ENCODE data around the gene IDH1.

Gene IDH1

DNA sequence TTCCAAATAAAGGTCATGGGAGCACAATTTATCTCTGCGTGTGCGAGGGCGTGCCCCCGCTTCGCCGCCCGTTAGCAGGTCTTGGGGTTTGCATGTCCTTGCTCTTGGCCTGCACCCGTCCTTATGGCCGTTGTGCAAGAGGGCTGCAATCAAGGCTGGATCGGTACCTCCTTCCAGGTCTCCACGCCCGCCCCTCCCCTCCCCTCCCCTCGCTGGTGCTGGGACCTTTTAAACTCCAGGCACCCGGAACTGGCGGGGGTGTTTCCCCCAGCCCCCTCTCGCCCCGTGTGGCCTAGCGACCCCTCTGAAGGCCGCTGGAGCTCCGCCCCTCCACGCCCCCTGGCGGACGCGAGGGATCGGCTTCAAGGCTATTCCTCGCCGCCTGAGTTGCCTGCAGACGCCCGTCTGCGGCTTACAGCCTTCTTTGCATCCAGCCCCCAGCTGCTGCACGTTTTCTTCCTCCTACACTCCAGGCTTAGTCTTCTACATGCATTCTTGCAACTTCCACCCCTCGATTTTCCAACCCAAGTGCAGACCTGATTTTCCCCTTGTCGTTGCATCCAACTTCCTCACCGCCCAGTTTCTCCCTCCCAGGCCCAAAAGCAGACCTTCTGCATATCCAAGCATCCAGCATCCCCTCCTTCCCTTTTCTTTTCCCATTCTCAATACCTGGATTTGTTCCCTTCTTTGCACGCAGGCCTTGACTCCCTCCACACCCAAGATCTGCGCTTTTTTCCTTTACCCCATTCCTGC is 577 bp downstream of the IDH1 start:
- Histone ChIP-seq H3K4me1 (ENCODE audit: control insufficient read depth in 2 of 2, insufficient read depth in 1 of 2, low read depth in 1 of 2, low read length in 2 of 2) (peaks cover 1 to 27% of the 10 kb centered on the region in 2 donors), H3K4me2 (ENCODE audit: insufficient read depth, low read length, poor library complexity, severe bottlenecking) (peak overlapping the region; percentile 72), H2AFZ (ENCODE audit: low read length) (peak overlapping the region; percentile 80), H3K27ac (replicated peaks; ENCODE audit: low read length) (peak overlapping the region; percentile 92), H2BK120ac (ENCODE audit: low read depth, low read length) (no peak overlapping the region), H3K9me3 (replicated peaks in 1 of 2; ENCODE audit: control insufficient read depth in 2 of 2, insufficient read depth in 1 of 2, low read depth in 1 of 2, low read length in 2 of 2) (no peaks in the 10 kb centered on the region), H3K9ac (ENCODE audit: low read depth, low read length, poor library complexity) (peak overlapping the region; percentile 94), H4K8ac (ENCODE audit: low read depth, low read length) (no peak overlapping the region), H3K4me3 (ENCODE audit: low read length in 2 of 2) (peak overlapping the region; percentile 84 to 92), H3K27me3 (ENCODE audit: control insufficient read depth in 3 of 3, insufficient read depth in 3 of 3, low read depth in 1 of 3, low read length in 3 of 3) (no peaks in the 10 kb centered on the region), H2BK12ac (ENCODE audit: low read length) (no peak overlapping the region), H2BK15ac (ENCODE audit: low read length) (no peak overlapping the region), H3K4ac (ENCODE audit: low read length) (no peak overlapping the region), H4K91ac (ENCODE audit: low read depth, low read length, poor library complexity) (no peak overlapping the region), H3K18ac (ENCODE audit: low read length) (peak overlapping the region; percentile 92), H3K14ac (ENCODE audit: low read length) (no peak overlapping the region), H3K23ac (ENCODE audit: low read depth, low read length, poor library complexity) (peak overlapping the region; percentile 47), H2AK5ac (ENCODE audit: low read depth, low read length) (no peak overlapping the region), H2BK5ac (ENCODE audit: low read length) (no peak overlapping the region), H3K79me1 (ENCODE audit: low read depth, low read length) (peaks cover 3% of the 10 kb centered on the region), H3K36me3 (replicated peaks in 1 of 2; ENCODE audit: control insufficient read depth in 2 of 2, insufficient read depth in 2 of 2, low read length in 2 of 2) (peaks cover 3 to 48% of the 10 kb centered on the region in 2 donors)
- DNase-seq (ENCODE audit: low spot score) = peak; percentile 90
- WGBS, 2 donors (ENCODE audit: extremely low coverage in 2 of 2, insufficient read length in 2 of 2, insufficient replicate concordance in 1 of 2) = no CpG with 5 or more reads among the region's 36 CpGs

GRCh38 chr2:208253600-208254117 is 1.2 kb downstream of the IDH1 start:
- Histone ChIP-seq H3K23ac (ENCODE audit: low read depth, low read length, poor library complexity) (peak overlapping the region; percentile 47), H3K36me3 (replicated peaks in 1 of 2; ENCODE audit: control insufficient read depth in 2 of 2, insufficient read depth in 2 of 2, low read length in 2 of 2) (peaks cover 5 to 54% of the 10 kb centered on the region in 2 donors), H3K27ac (replicated peaks; ENCODE audit: low read length) (no peak overlapping the region), H3K4me3 (ENCODE audit: low read length in 2 of 2) (peak overlapping the region; percentile 84 to 92), H4K91ac (ENCODE audit: low read depth, low read length, poor library complexity) (no peak overlapping the region), H2BK120ac (ENCODE audit: low read depth, low read length) (no peak overlapping the region), H2AK5ac (ENCODE audit: low read depth, low read length) (no peak overlapping the region), H3K18ac (ENCODE audit: low read length) (peak overlapping the region; percentile 92), H3K9ac (ENCODE audit: low read depth, low read length, poor library complexity) (peak overlapping the region; percentile 91), H2BK12ac (ENCODE audit: low read length) (no peak overlapping the region), H3K79me1 (ENCODE audit: low read depth, low read length) (peaks cover 3% of the 10 kb centered on the region), H3K9me3 (replicated peaks in 1 of 2; ENCODE audit: control insufficient read depth in 2 of 2, insufficient read depth in 1 of 2, low read depth in 1 of 2, low read length in 2 of 2) (no peaks in the 10 kb centered on the region), H3K4me2 (ENCODE audit: insufficient read depth, low read length, poor library complexity, severe bottlenecking) (peak overlapping the region; percentile 72), H3K4me1 (ENCODE audit: control insufficient read depth in 2 of 2, insufficient read depth in 1 of 2, low read depth in 1 of 2, low read length in 2 of 2) (peaks cover 1 to 27% of the 10 kb centered on the region in 2 donors), H2AFZ (ENCODE audit: low read length) (peak overlapping the region; percentile 80), H4K8ac (ENCODE audit: low read depth, low read length) (no peak overlapping the region), H2BK5ac (ENCODE audit: low read length) (no peak overlapping the region), H3K14ac (ENCODE audit: low read length) (no peak overlapping the region), H3K27me3 (ENCODE audit: control insufficient read depth in 3 of 3, insufficient read depth in 3 of 3, low read depth in 1 of 3, low read length in 3 of 3) (no peaks in the 10 kb centered on the region), H3K4ac (ENCODE audit: low read length) (no peak overlapping the region), H2BK15ac (ENCODE audit: low read length) (no peak overlapping the region)
- no CpG with 5 or more reads among the region's 7 CpGs for WGBS, 2 donors (ENCODE audit: extremely low coverage in 2 of 2, insufficient read length in 2 of 2, insufficient replicate concordance in 1 of 2)
- DNase-seq (ENCODE audit: low spot score) = no peak

GRCh38 chr2:208252716-208253492 is 2.0 kb downstream of the IDH1 start:
- Histone ChIP-seq H3K23ac (ENCODE audit: low read depth, low read length, poor library complexity) (no peak overlapping the region), H3K4ac (ENCODE audit: low read length) (no peak overlapping the region), H3K14ac (ENCODE audit: low read length) (no peak overlapping the region), H4K91ac (ENCODE audit: low read depth, low read length, poor library complexity) (no peak overlapping the region), H2AK5ac (ENCODE audit: low read depth, low read length) (no peak overlapping the region), H2BK120ac (ENCODE audit: low read depth, low read length) (no peak overlapping the region), H3K4me2 (ENCODE audit: insufficient read depth, low read length, poor library complexity, severe bottlenecking) (no peak overlapping the region), H2BK5ac (ENCODE audit: low read length) (no peak overlapping the region), H3K9ac (ENCODE audit: low read depth, low read length, poor library complexity) (no peak overlapping the region), H3K18ac (ENCODE audit: low read length) (no peak overlapping the region), H4K8ac (ENCODE audit: low read depth, low read length) (no peak overlapping the region), H3K36me3 (replicated peaks in 1 of 2; ENCODE audit: control insufficient read depth in 2 of 2, insufficient read depth in 2 of 2, low read length in 2 of 2) (peaks cover 9 to 62% of the 10 kb centered on the region in 2 donors), H2BK15ac (ENCODE audit: low read length) (no peak overlapping the region), H3K79me1 (ENCODE audit: low read depth, low read length) (peaks cover 3% of the 10 kb centered on the region), H3K4me1 (ENCODE audit: control insufficient read depth in 2 of 2, insufficient read depth in 1 of 2, low read depth in 1 of 2, low read length in 2 of 2) (peaks cover 1 to 27% of the 10 kb centered on the region in 2 donors), H2BK12ac (ENCODE audit: low read length) (no peak overlapping the region), H3K4me3 (ENCODE audit: low read length in 2 of 2) (peak overlapping the region in 1 of 2 donors; percentile 84), H2AFZ (ENCODE audit: low read length) (no peak overlapping the region), H3K27ac (replicated peaks; ENCODE audit: low read length) (no peak overlapping the region), H3K27me3 (ENCODE audit: control insufficient read depth in 3 of 3, insufficient read depth in 3 of 3, low read depth in 1 of 3, low read length in 3 of 3) (no peaks in the 10 kb centered on the region), H3K9me3 (replicated peaks in 1 of 2; ENCODE audit: control insufficient read depth in 2 of 2, insufficient read depth in 1 of 2, low read depth in 1 of 2, low read length in 2 of 2) (no peaks in the 10 kb centered on the region)
- DNase-seq (ENCODE audit: low spot score) = no peak
- no CpG with 5 or more reads among the region's 3 CpGs for WGBS, 2 donors (ENCODE audit: extremely low coverage in 2 of 2, insufficient read length in 2 of 2, insufficient replicate concordance in 1 of 2)

GRCh38 chr2:208251098-208251497 is 3.8 kb downstream of the IDH1 start:
- Histone ChIP-seq H3K27me3 (ENCODE audit: control insufficient read depth in 3 of 3, insufficient read depth in 3 of 3, low read depth in 1 of 3, low read length in 3 of 3) (no peaks in the 10 kb centered on the region), H3K27ac (replicated peaks; ENCODE audit: low read length) (no peak overlapping the region), H3K9ac (ENCODE audit: low read depth, low read length, poor library complexity) (no peak overlapping the region), H3K23ac (ENCODE audit: low read depth, low read length, poor library complexity) (no peak overlapping the region), H2AK5ac (ENCODE audit: low read depth, low read length) (no peak overlapping the region), H4K8ac (ENCODE audit: low read depth, low read length) (no peak overlapping the region), H2AFZ (ENCODE audit: low read length) (no peak overlapping the region), H2BK5ac (ENCODE audit: low read length) (no peak overlapping the region), H2BK12ac (ENCODE audit: low read length) (no peak overlapping the region), H3K9me3 (replicated peaks in 1 of 2; ENCODE audit: control insufficient read depth in 2 of 2, insufficient read depth in 1 of 2, low read depth in 1 of 2, low read length in 2 of 2) (peaks cover 0 to 1% of the 10 kb centered on the region in 2 donors), H3K36me3 (replicated peaks in 1 of 2; ENCODE audit: control insufficient read depth in 2 of 2, insufficient read depth in 2 of 2, low read length in 2 of 2) (peaks cover 13 to 79% of the 10 kb centered on the region in 2 donors), H2BK15ac (ENCODE audit: low read length) (no peak overlapping the region), H3K4me2 (ENCODE audit: insufficient read depth, low read length, poor library complexity, severe bottlenecking) (no peak overlapping the region), H3K4me3 (ENCODE audit: low read length in 2 of 2) (no peak overlapping the region), H3K18ac (ENCODE audit: low read length) (no peak overlapping the region), H3K14ac (ENCODE audit: low read length) (no peak overlapping the region), H3K4me1 (ENCODE audit: control insufficient read depth in 2 of 2, insufficient read depth in 1 of 2, low read depth in 1 of 2, low read length in 2 of 2) (peaks cover 1 to 19% of the 10 kb centered on the region in 2 donors), H3K4ac (ENCODE audit: low read length) (no peak overlapping the region), H4K91ac (ENCODE audit: low read depth, low read length, poor library complexity) (no peak overlapping the region), H2BK120ac (ENCODE audit: low read depth, low read length) (no peak overlapping the region), H3K79me1 (ENCODE audit: low read depth, low read length) (peaks cover 3% of the 10 kb centered on the region)
- WGBS, 2 donors (ENCODE audit: extremely low coverage in 2 of 2, insufficient read length in 2 of 2, insufficient replicate concordance in 1 of 2) = no CpG with 5 or more reads among the region's 4 CpGs
- no peak for DNase-seq (ENCODE audit: low spot score)
